IgD-negative memory B cell (primary cell): ENCODE measurements around the gene NNAT. TPM values are rescaled to one million over a fixed set of nuclear protein-coding genes. Genes with fewer than 3 reads are reported as not detected.

ENCODE experiments used
- H3K27ac Mint-ChIP-seq, 3 donors: one replicate each; pipeline ENCODE4 v1.8.0; 2020 to 2022; ENCODE audit warnings: mild to moderate bottlenecking in 3 of 3, mixed read lengths in 3 of 3, moderate library complexity in 1 of 3
- H3K27me3 Mint-ChIP-seq: one replicate; pipeline ENCODE4 v1.8.0; 2021; ENCODE audit warnings: mixed read lengths
- H3K36me3 Mint-ChIP-seq: one replicate; pipeline ENCODE4 v1.8.0; 2020; ENCODE audit warnings: mild to moderate bottlenecking, mixed read lengths
- H3K4me1 Mint-ChIP-seq, 3 donors: one replicate each; pipeline ENCODE4 v1.8.0; 2020 to 2022; ENCODE audit warnings: mixed read lengths in 3 of 3, mild to moderate bottlenecking in 1 of 3
- H3K4me3 Mint-ChIP-seq, 4 donors: one replicate each; pipeline ENCODE4 v1.8.0; 2020 to 2022; ENCODE audit warnings: mild to moderate bottlenecking in 4 of 4, mixed read lengths in 4 of 4, moderate library complexity in 3 of 4
- H3K9me3 Mint-ChIP-seq, 3 donors: one replicate each; pipeline ENCODE4 v1.8.0; 2020 to 2021; ENCODE audit warnings: mixed read lengths in 3 of 3, mild to moderate bottlenecking in 1 of 3
- polyA plus RNA-seq: library from polyadenylated mRNA; unstranded; fragments of 300-500 nt; fragmentation: Illumina TruSeq; gene quantifications from one replicate; pipeline ENCODE4 v1.2.3, GENCODE V29; 2021

The NNAT gene
- polyA plus RNA-seq, 1 donor from 2014 or later = not detected

DNA sequence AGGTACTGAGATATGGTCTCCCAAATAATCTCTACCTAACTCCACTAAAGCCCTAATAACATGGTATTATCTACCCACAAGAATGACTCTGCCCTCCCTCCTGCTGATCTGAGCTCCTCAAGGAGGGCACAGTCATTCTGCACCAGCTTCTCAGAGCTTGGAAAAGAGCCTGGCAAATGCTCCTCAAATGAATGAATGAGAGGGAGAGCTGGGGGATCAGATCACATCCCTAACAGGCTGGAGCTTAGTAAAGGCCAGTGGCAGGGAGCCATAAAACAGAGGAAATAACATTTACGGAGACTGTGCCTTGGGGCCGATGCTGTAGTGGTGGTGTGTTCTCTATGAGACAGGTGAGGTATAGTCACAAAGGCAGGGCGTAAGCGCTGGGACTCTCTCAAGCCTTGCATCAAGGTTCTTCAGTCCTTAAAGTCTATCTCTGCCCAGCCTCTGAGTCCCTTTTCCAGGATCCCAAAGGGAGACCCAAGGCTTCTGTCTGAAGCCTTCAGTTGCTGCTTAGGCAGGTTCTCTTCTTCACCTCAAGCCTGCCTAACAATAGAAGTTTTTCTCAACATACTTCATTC, 7.2 kb upstream of the NNAT start:
- Mint-ChIP-seq H3K4me3 (no peak overlapping the region), H3K27ac (no peak overlapping the region), H3K27me3 (no peaks in the 10 kb centered on the region), H3K4me1 (peaks cover 0 to 15% (median 3%) of the 10 kb centered on the region in 3 donors), H3K9me3 (no peaks in the 10 kb centered on the region), H3K36me3 (peaks cover 8% of the 10 kb centered on the region)

DNA sequence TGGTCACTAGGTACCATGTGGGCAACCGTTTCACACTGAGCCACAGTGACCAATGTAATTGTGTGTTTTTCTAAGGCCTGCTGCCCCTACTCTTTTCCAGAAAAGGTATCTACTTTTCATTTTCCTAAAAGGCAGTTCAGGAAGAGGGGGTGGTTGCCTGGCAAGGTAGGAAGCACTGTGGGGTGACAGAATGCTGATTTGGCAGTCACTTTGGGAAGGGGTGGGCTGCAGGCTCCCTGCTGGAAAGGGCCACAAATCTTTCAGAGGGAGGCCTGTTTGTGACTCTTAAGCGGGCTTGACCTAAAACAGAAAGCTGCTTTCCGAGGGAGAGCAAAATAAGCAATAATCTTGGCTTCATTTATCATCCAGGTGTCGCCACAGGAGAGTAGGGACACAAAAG, 5.2 kb upstream of the NNAT start:
- H3K4me1 Mint-ChIP-seq = peaks cover 6 to 16% (median 9%) of the 10 kb centered on the region in 3 donors
- peaks cover 8% of the 10 kb centered on the region for H3K36me3 Mint-ChIP-seq
- H3K27me3 Mint-ChIP-seq = no peaks in the 10 kb centered on the region
- H3K9me3 Mint-ChIP-seq = no peaks in the 10 kb centered on the region
- H3K4me3 Mint-ChIP-seq = no peak overlapping the region
- no peak overlapping the region for H3K27ac Mint-ChIP-seq

DNA sequence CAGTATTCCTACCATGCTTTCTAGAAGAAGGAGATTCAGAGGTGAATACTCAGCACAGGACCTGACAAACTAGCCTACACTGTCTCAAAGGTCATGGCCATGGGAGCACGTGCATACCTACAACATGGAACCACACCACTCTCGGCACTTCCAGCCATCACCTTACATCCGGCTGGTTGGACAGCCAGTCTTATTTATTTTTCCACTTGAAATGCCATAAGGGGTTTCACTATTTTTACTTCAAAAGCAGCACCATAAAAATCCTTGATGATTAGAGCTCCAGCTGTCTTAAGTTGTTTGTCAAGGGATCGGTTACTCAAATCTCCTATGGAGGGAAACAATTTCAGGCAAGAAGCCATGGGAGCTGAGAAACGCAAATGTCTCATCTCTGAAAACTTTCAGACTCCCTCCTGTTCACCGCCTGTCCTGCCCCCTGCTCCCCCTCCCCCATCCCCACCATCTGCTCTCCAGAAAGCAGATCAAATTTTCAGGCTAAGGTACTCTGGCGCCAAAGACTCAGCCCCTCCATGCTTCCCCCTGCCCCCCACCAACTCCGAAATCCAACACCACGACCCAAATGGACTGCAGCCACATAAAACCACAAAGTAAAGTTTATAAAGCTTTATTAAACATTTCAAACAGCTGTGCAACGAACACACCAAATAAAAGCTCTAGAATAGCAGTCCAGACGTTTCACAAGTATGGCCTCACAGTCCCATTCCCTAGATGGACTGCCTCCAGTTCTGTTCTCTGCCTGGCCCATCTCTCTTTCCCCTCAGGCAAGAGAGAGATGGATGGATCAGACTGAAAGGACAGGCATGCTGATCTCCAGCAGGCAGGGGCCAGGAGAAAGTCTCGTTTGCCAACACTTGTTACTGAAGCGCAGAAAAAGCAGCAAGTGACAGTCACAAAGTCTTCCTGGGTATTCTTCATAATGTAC, 4.0 kb upstream of the NNAT start:
- no peak overlapping the region for H3K27ac Mint-ChIP-seq
- H3K36me3 Mint-ChIP-seq = peaks cover 4% of the 10 kb centered on the region
- no peaks in the 10 kb centered on the region for H3K9me3 Mint-ChIP-seq
- no peaks in the 10 kb centered on the region for H3K27me3 Mint-ChIP-seq
- no peak overlapping the region for H3K4me3 Mint-ChIP-seq
- peaks cover 6 to 18% (median 9%) of the 10 kb centered on the region in 3 donors for H3K4me1 Mint-ChIP-seq

DNA sequence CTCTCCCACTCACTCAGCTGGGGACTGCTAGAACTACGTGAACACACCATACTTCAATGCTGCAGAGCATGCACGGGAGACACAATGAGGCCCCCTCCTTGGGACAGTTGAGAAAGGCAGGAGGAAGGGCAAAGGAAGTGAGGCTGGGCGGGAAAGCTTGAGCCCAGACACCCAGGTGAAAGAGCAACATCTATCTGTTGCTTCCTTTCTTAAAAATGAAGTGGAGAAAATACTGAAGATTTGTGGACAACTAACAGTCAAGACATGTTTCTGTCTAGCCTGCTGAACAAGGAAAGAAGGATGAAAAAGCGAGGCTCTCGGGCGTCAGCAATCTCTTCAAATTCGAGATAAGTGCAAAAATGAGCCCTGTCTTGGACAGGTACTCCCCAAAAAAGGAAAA, 3.0 kb upstream of the NNAT start:
- peaks cover 6 to 20% (median 9%) of the 10 kb centered on the region in 3 donors for H3K4me1 Mint-ChIP-seq

DNA sequence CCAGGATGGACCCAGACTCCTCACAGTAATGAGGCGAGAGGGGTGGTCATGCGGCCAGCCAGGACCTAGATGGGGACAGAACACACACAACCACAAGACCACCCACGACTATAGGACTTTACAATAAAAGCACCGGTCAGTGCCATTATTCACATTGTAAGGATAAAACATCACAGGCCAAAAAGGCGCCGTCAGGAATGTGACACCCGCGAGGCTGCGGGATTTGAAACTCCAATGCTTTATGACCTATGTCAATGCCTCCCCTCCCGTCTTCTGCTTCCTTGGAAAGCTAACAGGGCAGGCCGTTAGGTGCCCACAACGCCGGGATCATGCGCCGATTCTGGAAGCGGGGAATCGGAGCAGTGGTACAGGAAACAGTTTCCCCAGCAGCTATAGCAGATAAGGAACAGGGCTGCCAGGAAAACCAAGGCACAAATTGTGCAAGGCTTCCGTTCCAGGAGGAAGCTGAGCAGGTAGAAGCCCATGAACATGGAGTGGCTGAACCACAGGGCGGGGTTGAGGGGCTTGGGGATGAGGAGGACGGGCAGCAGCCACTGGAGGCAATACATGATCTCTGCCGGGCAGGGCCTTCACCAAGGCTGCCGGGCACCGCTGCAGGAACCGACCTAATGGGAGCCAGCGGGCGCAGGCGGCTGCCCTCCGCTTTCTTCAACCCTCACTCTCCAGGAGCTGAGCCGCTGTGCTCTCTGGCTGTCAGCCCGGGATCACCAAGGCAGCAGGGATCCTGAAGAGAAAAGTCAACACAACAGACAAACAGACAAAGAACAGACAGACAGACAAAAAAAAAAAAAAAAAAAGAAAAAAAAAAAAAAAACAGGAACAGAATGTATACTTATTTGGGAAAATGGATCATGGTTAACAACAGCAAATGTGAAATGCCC, 2.2 kb upstream of the NNAT start:
- Mint-ChIP-seq H3K27ac (peak overlapping the region in 1 of 3 donors; percentile 53), H3K4me1 (peaks cover 6 to 26% (median 15%) of the 10 kb centered on the region in 3 donors), H3K36me3 (peaks cover 4% of the 10 kb centered on the region), H3K4me3 (no peak overlapping the region), H3K27me3 (no peaks in the 10 kb centered on the region), H3K9me3 (no peaks in the 10 kb centered on the region)

More for the DNA sequence above, 3.0 kb upstream of the NNAT start:
- no peak overlapping the region for H3K27ac Mint-ChIP-seq
- no peak overlapping the region for H3K4me3 Mint-ChIP-seq
- peaks cover 4% of the 10 kb centered on the region for H3K36me3 Mint-ChIP-seq
- H3K27me3 Mint-ChIP-seq = no peaks in the 10 kb centered on the region
- H3K9me3 Mint-ChIP-seq = no peaks in the 10 kb centered on the region

DNA sequence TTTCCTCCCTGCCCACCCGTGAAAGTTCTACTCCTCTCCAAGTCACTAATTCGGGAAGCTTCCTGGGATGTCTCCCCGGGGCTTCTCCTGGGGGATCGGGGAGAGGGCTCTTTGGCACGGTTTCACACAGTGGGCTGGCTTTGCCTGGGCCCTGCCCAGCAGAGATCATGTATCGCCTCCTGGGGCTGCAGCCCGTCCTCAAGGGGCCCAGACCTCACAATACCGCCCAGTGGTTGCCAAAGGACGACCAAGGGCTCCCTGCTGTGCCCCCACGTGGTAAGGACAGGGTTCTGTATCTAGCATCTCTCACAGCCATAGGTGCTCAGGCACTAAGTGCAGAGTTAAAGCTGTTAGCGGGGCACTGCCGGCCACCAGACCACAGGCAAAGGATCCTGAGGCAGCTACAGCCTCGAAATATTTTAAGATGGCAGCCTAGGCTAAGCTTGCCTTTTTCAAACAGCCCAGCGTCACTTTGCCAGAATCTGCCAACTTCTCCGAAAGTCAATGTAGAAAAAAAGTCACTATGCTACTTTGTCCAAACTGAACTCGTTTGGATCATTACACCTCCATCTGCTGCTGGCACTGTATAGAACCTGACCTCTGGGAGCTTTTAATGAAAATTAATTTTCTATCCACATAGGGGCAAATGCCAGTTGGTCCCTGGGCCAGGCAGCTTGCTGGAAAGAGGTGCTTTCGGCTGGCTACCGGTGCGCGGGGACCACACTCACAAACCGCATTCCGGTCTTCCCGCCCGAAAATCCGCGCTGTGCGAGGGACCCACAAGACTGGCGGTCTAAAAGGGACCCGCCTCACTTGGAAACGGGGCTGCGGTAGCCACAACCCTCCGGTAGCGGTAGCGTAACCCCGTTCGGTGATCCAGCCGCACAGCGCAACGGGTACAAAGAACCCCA, 1.3 kb upstream of the NNAT start:
- H3K27me3 Mint-ChIP-seq = no peaks in the 10 kb centered on the region
- H3K4me1 Mint-ChIP-seq = peaks cover 6 to 30% (median 18%) of the 10 kb centered on the region in 3 donors
- peak overlapping the region in 2 of 4 donors; percentile 62 to 70 for H3K4me3 Mint-ChIP-seq
- peaks cover 6% of the 10 kb centered on the region for H3K36me3 Mint-ChIP-seq
- H3K9me3 Mint-ChIP-seq = no peaks in the 10 kb centered on the region
- peak overlapping the region in 2 of 3 donors; percentile 32 to 46 for H3K27ac Mint-ChIP-seq

DNA sequence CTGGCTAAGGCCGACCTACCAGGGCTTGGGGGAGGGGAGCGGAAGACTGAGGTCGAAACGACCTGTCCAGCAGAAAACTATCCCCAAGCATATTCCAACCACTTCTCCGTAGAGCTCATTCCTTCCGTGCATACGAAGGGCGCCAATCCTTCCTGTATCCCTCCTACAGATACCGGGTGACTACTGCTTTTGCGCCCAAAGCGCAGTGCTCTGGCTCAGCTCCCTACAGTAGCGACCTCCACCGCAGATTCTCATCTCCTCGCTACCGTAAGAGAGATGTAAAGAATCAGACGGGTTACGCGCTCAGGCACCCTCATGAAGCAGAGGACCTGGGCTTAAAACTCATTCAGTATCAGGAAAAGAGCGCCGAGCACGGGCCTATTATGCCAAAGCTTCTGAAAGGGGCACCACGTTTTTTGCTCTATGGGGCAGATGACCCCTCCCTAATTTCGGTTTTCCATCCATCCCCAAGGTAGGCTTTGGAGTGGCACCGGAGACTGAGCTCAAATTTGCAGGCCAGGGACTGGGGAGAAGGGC, 563 bp upstream of the NNAT start:
- H3K4me3 Mint-ChIP-seq = peak overlapping the region in 3 of 4 donors; percentile 62 to 70 (median 65)
- peaks cover 6% of the 10 kb centered on the region for H3K36me3 Mint-ChIP-seq
- H3K27ac Mint-ChIP-seq = peak overlapping the region in 1 of 3 donors; percentile 32
- H3K4me1 Mint-ChIP-seq = peaks cover 8 to 36% (median 22%) of the 10 kb centered on the region in 3 donors
- no peaks in the 10 kb centered on the region for H3K27me3 Mint-ChIP-seq
- no peaks in the 10 kb centered on the region for H3K9me3 Mint-ChIP-seq

DNA sequence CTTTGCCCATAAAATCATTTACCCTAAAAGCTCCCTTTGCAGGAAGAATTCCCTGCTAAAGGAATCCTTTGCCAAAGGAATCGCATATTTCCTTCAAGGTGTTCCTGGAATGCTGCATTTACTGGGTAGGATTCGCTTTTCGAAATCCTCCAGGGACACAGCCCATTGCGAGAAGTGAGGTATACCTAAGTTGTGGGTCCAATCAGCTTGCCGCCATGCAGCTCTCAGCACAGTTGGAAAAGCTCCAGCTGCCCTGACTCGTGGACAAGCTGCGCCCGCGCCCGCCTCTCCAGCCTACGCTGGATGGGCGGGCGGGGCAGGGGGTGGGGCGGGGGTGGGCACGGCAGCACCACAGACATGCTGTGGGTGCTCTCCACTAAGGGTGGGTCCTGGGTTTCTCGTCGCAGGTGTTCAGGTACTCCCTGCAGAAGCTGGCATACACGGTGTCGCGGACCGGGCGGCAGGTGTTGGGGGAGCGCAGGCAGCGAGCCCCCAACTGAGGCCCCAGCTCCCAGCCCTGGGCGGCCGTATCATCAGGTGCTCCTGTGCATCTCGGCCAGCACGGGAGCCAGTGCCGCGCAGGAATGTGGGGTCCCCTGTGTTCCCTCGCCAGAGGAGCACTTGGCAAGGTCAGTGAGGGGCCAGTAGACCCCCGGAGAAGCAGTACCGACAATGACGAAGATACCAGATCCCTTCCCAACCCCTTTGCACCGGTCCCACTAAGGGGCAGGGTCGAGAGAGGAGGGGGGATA, 1.4 kb downstream of the NNAT start:
- H3K4me3 Mint-ChIP-seq = peak overlapping the region in 1 of 4 donors; percentile 88
- no peaks in the 10 kb centered on the region for H3K9me3 Mint-ChIP-seq
- H3K27ac Mint-ChIP-seq = no peak overlapping the region
- H3K4me1 Mint-ChIP-seq = peaks cover 13 to 43% (median 31%) of the 10 kb centered on the region in 3 donors
- H3K36me3 Mint-ChIP-seq = peaks cover 6% of the 10 kb centered on the region
- no peaks in the 10 kb centered on the region for H3K27me3 Mint-ChIP-seq

DNA sequence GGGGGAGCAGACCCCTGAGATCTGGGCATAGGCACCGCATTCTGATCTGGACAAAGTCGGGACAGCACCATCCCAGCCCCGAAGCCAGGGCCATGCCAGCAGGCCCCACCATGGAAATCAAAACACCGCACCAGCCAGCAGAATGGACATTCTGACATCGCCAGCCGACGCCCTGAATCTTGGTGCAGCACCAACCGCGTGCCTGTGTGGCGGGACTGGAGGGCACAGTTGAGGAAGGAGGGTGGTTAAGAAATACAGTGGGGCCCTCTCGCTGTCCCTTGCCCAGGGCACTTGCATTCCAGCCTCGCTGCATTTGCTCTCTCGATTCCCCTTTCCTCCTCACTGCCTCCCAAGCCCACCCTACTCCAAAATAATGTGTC, 2.0 kb downstream of the NNAT start:
- Mint-ChIP-seq H3K9me3 (no peaks in the 10 kb centered on the region), H3K4me1 (peaks cover 16 to 40% (median 31%) of the 10 kb centered on the region in 3 donors), H3K4me3 (peak overlapping the region in 2 of 4 donors; percentile 68 to 88), H3K27me3 (no peaks in the 10 kb centered on the region), H3K36me3 (peaks cover 6% of the 10 kb centered on the region), H3K27ac (peak overlapping the region in 1 of 3 donors; percentile 3)

DNA sequence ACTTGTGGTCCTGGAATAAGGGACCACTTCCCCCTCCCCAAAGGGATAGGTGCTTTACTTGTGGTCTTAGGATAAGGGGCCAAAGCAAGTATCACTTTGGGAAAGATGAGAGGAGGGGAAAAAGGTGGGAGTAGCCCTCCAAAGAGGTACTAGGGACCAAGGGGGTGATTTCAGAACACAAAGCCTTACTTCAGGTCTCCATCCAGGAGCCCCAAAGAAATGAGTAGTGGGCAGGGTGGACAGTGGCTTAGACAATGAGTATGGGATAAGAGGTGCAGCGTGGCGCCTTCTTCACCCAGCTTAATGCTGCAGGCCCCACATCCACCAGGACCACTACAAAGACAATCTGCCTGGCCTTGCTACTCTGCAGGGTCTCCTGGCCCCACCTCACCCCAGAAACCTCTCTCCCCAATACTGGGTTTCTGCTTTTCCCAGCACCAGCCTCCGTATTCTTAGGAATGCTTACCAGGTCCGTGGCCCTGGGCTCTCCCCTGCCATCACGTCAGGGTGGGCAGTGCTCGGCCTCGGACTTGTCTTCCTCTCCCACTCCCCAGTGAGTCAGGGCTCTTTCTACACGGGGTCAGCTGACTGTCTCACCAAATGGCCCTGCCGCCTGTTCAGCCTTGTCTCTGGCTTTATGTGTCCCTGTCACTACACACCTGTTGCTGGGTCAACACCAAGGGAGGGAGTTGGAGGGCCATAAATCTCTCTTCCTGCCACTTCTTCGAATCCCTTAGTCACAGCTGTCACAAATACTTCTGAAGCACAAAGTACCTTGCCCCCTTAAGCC, 3.1 kb downstream of the NNAT start:
- no peaks in the 10 kb centered on the region for H3K27me3 Mint-ChIP-seq
- H3K36me3 Mint-ChIP-seq = peaks cover 6% of the 10 kb centered on the region
- H3K4me1 Mint-ChIP-seq = peaks cover 17 to 43% (median 36%) of the 10 kb centered on the region in 3 donors
- peak overlapping the region in 1 of 3 donors; percentile 3 for H3K27ac Mint-ChIP-seq
- peak overlapping the region in 3 of 4 donors; percentile 81 to 97 (median 88) for H3K4me3 Mint-ChIP-seq
- H3K9me3 Mint-ChIP-seq = no peaks in the 10 kb centered on the region

DNA sequence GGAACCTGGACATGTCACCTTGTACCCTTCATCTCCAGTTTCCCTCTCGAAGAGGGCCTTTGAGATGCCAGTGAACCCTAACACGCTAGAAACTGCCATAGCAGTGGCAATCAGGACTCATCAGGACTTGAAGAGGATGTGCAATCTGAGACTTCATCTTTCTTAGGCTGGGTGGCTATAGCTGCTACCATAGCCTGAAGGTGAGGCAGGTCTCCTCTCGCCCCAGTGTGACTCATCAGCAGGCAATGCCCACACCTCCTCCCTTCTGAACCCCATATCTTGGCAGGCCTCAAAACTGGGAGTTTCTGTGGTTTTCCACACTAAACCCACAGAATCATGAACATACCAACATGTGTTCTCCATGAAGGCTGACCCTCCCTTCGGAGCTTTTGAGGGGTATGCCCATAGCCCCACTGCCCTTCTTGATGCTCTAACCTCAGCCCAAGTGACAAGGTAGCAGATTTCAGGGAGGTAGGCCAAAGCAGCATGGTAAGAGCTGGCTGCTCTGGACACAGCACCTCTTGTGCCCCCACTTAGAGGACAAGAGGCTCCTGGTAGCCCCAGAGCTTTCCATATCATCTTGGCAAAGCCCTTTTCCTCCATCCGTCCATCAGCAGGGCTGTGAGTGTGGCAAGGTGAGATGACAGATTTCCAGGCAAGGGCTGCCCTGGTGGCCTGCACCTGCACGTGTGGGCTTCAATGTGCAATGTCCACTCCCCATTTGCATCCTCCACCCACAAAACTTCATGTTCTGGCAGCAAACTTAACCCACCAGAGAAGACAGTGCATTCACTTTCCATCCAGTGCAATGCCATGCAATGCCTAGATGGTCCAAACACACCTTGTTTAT, 4.0 kb downstream of the NNAT start:
- peak overlapping the region; percentile 46 to 97 (median 91) for H3K4me3 Mint-ChIP-seq

DNA sequence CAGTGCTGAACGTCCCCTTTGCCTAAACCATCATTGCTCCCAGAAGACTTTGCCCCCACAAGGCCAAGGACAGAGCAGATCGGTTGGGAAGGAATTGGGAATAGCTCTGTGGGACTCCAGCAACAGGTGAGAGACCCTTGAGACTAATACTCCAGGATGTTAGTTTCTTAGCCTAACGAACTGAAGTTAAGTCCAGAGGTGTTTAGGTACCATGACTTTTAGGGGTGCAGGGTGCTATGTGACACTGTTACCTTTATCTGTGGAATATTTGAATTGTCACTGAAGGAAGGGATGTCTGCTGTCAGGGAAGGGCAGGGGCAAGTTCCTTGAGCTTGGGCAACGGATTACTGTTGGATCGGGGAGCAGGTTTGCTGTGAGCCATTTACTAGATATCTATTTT, 4.8 kb downstream of the NNAT start:
- Mint-ChIP-seq H3K4me3 (peak overlapping the region; percentile 88 to 97 (median 92)), H3K9me3 (no peaks in the 10 kb centered on the region), H3K36me3 (peaks cover 2% of the 10 kb centered on the region), H3K27ac (peak overlapping the region; percentile 22 to 97 (median 94)), H3K27me3 (no peaks in the 10 kb centered on the region), H3K4me1 (peaks cover 12 to 39% (median 30%) of the 10 kb centered on the region in 3 donors)

More for the DNA sequence above, 4.0 kb downstream of the NNAT start:
- no peaks in the 10 kb centered on the region for H3K9me3 Mint-ChIP-seq
- no peaks in the 10 kb centered on the region for H3K27me3 Mint-ChIP-seq
- H3K36me3 Mint-ChIP-seq = peaks cover 4% of the 10 kb centered on the region
- H3K27ac Mint-ChIP-seq = peak overlapping the region in 2 of 3 donors; percentile 19 to 97
- H3K4me1 Mint-ChIP-seq = peaks cover 17 to 43% (median 35%) of the 10 kb centered on the region in 3 donors
